A673 (cell line): ENCODE measurements around the gene MICU1. TPM values are rescaled to one million over a fixed set of nuclear protein-coding genes. Genes with fewer than 3 reads are reported as not detected.

Experiments used
- BruUV-seq: library from RNA; stranded (reverse); fragments of 400-500 nt; replicated peaks from 2 replicates; lab custom pipeline; 2021; lab: Mats Ljungman, UMichigan
- CTCF ChIA-PET: fragments of 300-600 bp; sonication (Branson Sonifier 250); formaldehyde crosslinking; loops from one replicate; lab custom pipeline; 2022; ENCODE audit warnings: antibody characterized with exemption; lab: Charles Lee
- POLR2A ChIA-PET: fragments of 300-600 bp; sonication (Branson Sonifier 250); formaldehyde crosslinking; loops from one replicate; lab custom pipeline; 2022; ENCODE audit warnings: antibody characterized with exemption; ENCODE audit not compliant: low non-redundant PET; lab: Charles Lee
- DNase-seq: peaks from one replicate; pipeline ENCODE4 v3.0.0-alpha.2; 2015; ENCODE audit warnings: low spot score
- H3K27ac ChIP-seq: fragments of 200-600 bp; sonication (generic); 2 replicates; pipeline ENCODE4 v1.5.1; 2016; ENCODE audit warnings: mixed run types, low read depth, mild to moderate bottlenecking, mixed read lengths, antibody characterized with exemption, low read length; ENCODE audit not compliant: poor library complexity, severe bottlenecking
- H3K27me3 ChIP-seq: fragments of 200-600 bp; sonication (generic); replicated peaks from 2 replicates; pipeline ENCODE4 v1.6.1; 2017; ENCODE audit warnings: mixed run types, low read depth, mild to moderate bottlenecking, mixed read lengths, antibody characterized with exemption, low read length; ENCODE audit not compliant: insufficient read depth, poor library complexity
- H3K36me3 ChIP-seq: fragments of 200-600 bp; sonication (generic); 2 replicates; pipeline ENCODE4 v1.6.1; 2016; ENCODE audit warnings: mixed run types, mild to moderate bottlenecking, mixed read lengths, antibody characterized with exemption, low read length; ENCODE audit not compliant: insufficient read depth, poor library complexity, severe bottlenecking
- H3K4me1 ChIP-seq: fragments of 200-600 bp; sonication (generic); 2 replicates; pipeline ENCODE4 v1.6.1; 2017; ENCODE audit warnings: mixed run types, mild to moderate bottlenecking, mixed read lengths, antibody characterized with exemption, low read length; ENCODE audit not compliant: insufficient read depth, poor library complexity, severe bottlenecking
- H3K4me3 ChIP-seq: fragments of 200-600 bp; sonication (generic); 2 replicates; pipeline ENCODE4 v1.5.1; 2016; ENCODE audit warnings: low read depth, mixed run types, mild to moderate bottlenecking, mixed read lengths, low read length; ENCODE audit not compliant: poor library complexity, severe bottlenecking
- H3K9me3 ChIP-seq: fragments of 200-600 bp; sonication (generic); 2 replicates; pipeline ENCODE4 v1.6.1; 2016; ENCODE audit warnings: mixed run types, low read depth, mild to moderate bottlenecking, mixed read lengths, antibody characterized with exemption, low read length; ENCODE audit not compliant: poor library complexity, severe bottlenecking
- CTCF ChIP-seq: fragments of 300-800, 200-600 bp; sonication (generic); conservative IDR thresholded peaks from 2 replicates; pipeline ENCODE4 v1.5.1; 2017; ENCODE audit warnings: low read depth, mild to moderate bottlenecking, antibody characterized with exemption, low read length, moderate library complexity, mixed read lengths
- EZH2 ChIP-seq: fragments of 200-600 bp; sonication (generic); IDR thresholded peaks from 2 replicates; pipeline ENCODE4 v1.6.1; 2017; ENCODE audit warnings: borderline replicate concordance, low read depth, mild to moderate bottlenecking, mixed read lengths, antibody characterized with exemption, low read length; ENCODE audit not compliant: poor library complexity, severe bottlenecking
- intact Hi-C: fragments of 100-400 bp; cut with micrococcal nuclease; formaldehyde crosslinking; loops from one replicate; pipeline ENCODE4 v1.10.0; 2022; ENCODE audit not compliant: unreplicated experiment
- total RNA-seq: library from RNA; stranded (reverse); gene quantifications from 2 replicates; pipeline ENCODE4 v1.2.3, GENCODE V29; 2021

The MICU1 gene
- total RNA-seq, 1 experiment from 2014 or later: 37.7 TPM

- POLR2A ChIA-PET: no interaction called here
- H3K4me1 ChIP-seq: no peaks in the 10 kb centered on the region
- H3K4me3 ChIP-seq: no peak overlapping the region
- BruUV-seq: no TSS peak
- TF ChIP-seq CTCF (no peak), EZH2 (no peak)
- no peaks in the 10 kb centered on the region for H3K27me3 ChIP-seq
- H3K36me3 ChIP-seq: no peaks in the 10 kb centered on the region
- no peak overlapping the region for H3K27ac ChIP-seq
- H3K9me3 ChIP-seq: no peaks in the 10 kb centered on the region
- CTCF ChIA-PET: no interaction called here
- intact Hi-C loops: no loop called here
- DNase-seq: no peak
These were observed 145.0 kb downstream of the MICU1 start for GRCh38 chr10:72480861-72481260.

GRCh38 chr10:72477463-72477862 is 148.4 kb downstream of the MICU1 start:
- intact Hi-C loops: no loop called here
- CTCF ChIA-PET: no interaction called here
- POLR2A ChIA-PET: no interaction called here

GRCh38 chr10:72472306-72472705 is 153.6 kb downstream of the MICU1 start:
- intact Hi-C loops: no loop called here
- no peaks in the 10 kb centered on the region for H3K9me3 ChIP-seq
- BruUV-seq: no TSS peak
- ChIA-PET POLR2A (no interaction called here), CTCF (no interaction called here)
- no peaks in the 10 kb centered on the region for H3K27me3 ChIP-seq
- H3K36me3 ChIP-seq: no peaks in the 10 kb centered on the region
- no peak for TF ChIP-seq EZH2
- TF ChIP-seq CTCF: no peak
- no peak overlapping the region for H3K27ac ChIP-seq
- no peak overlapping the region for H3K4me3 ChIP-seq
- no peaks in the 10 kb centered on the region for H3K4me1 ChIP-seq
- DNase-seq: no peak

More at GRCh38 chr10:72477463-72477862, 148.4 kb downstream of the MICU1 start:
- Histone ChIP-seq H3K9me3 (no peaks in the 10 kb centered on the region), H3K4me3 (no peak overlapping the region), H3K27ac (no peak overlapping the region), H3K27me3 (no peaks in the 10 kb centered on the region), H3K4me1 (no peaks in the 10 kb centered on the region), H3K36me3 (no peaks in the 10 kb centered on the region)
- TF ChIP-seq CTCF (no peak), EZH2 (no peak)
- DNase-seq: no peak
- BruUV-seq: no TSS peak
